Mucosa of gallbladder (tissue), 1 donor: ENCODE data around the gene CCDC150. TPM values are rescaled to one million over a fixed set of nuclear protein-coding genes. Genes with fewer than 3 reads are reported as not detected.
"Not testable (repeated sequence)": the region's sequence is repeated elsewhere in the genome, so short reads cannot be mapped to it uniquely, and the experiment has no call there.

Experiments
- DNase-seq: peaks from one replicate; pipeline ENCODE4 v3.0.0-alpha.2; 2020; ENCODE audit warnings: low spot score
- total RNA-seq: library from RNA; stranded (reverse); gene quantifications from one replicate; pipeline ENCODE4 v1.2.1, GENCODE V29; 2021
- donor health status: DM: no; HTN: no; CAD: no.

Gene CCDC150
- 2.7 TPM for total RNA-seq

DNA sequence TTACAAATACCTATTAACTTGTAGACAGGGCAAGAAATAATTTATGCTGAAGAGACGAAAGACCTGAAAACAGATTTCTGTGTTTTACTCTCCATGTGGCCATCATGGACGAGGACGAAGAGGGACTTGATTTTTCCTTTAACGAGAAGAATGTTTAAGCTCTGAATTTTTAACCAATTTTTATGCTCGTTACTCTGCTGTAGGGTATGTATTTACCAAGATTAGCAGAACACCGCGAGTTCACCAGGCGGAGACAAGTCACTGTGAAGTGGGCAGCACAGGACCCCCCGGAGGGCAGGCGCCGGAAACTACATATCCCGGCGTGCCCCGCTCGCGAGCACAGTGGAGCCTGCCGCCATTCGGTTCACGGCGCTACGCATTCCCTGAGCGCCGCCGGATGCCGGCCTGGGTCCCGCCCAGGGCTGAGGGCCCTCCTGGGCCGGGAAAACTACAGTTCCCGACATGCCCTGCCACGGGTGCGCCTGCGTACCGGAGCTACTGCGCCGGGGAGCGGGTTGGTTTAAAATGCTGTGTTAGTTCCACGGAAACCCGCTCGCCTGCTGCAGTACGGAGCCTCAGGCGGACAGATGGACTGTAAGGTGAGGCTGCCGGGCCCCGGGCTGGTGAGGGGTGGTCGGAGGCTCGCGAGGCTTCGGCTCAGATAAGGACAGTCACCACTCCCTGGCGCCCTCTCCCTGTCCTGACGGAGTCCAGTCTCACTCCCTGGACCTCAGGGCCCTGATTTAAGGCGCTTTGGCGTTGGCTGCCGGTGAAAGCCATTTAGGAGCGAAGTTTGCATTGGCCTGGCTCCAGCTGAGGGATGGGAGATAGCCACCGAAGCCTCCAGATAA lies at the start of gene CCDC150:
Gene CCDC150, plus strand, starts transcription at position 536 of the 851 bp plus-strand sequence. Its CDS starts 52 bp downstream, at position 588.
- DNase-seq: peak; percentile 95

- DNase-seq: no peak
These were observed 49.2 kb upstream of the CCDC150 start for GRCh38 chr2:196590286-196590685.

- DNase-seq: no peak
These were observed 48.5 kb upstream of the CCDC150 start for GRCh38 chr2:196591004-196591403.

DNA sequence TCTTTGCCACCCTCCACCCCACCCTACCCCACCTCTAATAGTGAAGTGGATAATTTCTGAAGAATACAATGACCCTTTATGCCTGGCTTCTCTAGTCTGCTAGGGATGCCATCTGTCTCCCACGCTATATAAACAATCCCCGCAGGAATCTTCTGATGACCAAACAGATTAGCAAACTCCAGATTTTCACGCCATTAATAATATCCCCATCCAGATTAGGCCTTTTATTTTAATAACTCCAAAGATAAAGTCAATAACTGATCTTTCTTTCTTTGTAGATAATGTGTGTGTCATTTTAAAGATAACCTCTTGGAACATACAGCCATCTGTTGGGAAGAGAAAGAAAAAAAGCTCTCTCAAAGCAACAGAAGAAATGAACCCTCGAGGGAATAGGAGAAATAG lies 47.9 kb upstream of the CCDC150 start:
- DNase-seq: no peak

- DNase-seq: no peak
These were observed 47.1 kb upstream of the CCDC150 start for GRCh38 chr2:196592331-196592910.

- no peak for DNase-seq
These were observed 46.3 kb upstream of the CCDC150 start, which contains the start of gene HECW2 for GRCh38 chr2:196592911-196593881. TSS of gene HECW2 (minus strand) at chr2:196593554.

DNA sequence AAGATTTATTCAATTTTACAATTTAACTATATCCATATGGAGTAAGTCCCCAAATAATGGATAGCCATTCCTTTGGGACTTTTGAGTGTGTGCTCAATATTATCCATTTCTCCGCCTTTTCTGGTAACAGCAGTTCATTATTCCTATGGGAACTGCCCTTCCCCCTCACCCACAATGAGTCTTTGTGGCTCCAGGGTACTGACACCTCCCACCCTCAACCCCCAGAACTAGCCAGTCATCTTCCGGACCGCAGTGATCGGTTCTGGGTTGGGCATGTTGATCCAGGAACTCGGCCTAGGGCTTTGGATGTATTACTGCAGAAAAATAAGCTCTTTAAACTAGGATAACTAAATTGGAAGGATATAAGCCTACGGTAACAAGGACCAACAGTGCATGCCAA lies 45.4 kb upstream of the CCDC150 start:
- no peak for DNase-seq

- DNase-seq: no peak
These were observed 42.0 kb upstream of the CCDC150 start for GRCh38 chr2:196597531-196597930.

GRCh38 chr2:196598412-196598811 lies 41.1 kb upstream of the CCDC150 start:
- DNase-seq: no peak

DNA sequence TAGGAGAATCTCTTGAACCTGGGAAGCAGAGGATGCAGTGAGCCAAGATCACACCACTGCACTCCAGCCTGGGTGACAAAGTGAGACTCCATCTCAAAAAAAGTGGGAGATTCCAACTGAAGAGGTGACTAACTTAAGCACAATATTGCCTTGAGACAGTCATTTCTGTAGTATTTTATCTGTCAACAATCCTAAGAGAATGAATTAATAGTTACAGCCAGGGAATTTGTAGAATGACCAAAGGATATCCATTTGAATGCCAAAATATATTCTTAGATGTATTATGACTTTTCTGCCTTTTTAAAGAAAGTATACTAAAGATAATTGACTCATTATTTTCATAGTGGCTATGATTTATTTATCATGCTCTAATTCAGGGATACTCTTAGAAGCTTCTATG lies 40.7 kb upstream of the CCDC150 start:
- no peak for DNase-seq

GRCh38 chr2:196601430-196602306 lies 37.8 kb upstream of the CCDC150 start:
- DNase-seq: no peak

GRCh38 chr2:196604196-196604595 lies 35.3 kb upstream of the CCDC150 start:
- no peak for DNase-seq

GRCh38 chr2:196606516-196606915 lies 33.0 kb upstream of the CCDC150 start:
- no peak for DNase-seq

- DNase-seq: no peak
These were observed 32.4 kb upstream of the CCDC150 start for GRCh38 chr2:196607073-196607472.

- DNase-seq: not testable (repeated sequence)
These were observed 31.6 kb upstream of the CCDC150 start for GRCh38 chr2:196607896-196608295.

GRCh38 chr2:196609806-196610205 lies 29.7 kb upstream of the CCDC150 start:
- no peak for DNase-seq

DNA sequence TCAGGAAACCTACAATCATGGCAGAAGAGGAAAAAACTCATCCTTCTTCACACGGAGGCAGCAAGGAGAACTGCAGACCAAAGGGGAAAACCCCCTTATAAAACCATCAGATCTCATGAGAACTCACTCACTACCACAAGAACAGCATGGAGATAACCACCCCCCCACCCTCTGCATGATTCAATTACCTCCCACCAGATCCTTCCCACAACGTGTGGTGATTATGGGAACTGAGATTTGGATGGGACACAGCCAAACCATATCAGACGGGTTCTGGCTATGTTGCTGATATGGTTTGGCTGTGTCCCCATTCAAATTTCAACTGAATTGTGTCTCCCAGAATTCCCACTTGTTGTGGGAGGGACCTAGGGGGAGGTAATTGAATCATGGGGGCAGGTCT lies 28.7 kb upstream of the CCDC150 start:
- no peak for DNase-seq

GRCh38 chr2:196613302-196613701 lies 26.2 kb upstream of the CCDC150 start:
- no peak for DNase-seq

DNA sequence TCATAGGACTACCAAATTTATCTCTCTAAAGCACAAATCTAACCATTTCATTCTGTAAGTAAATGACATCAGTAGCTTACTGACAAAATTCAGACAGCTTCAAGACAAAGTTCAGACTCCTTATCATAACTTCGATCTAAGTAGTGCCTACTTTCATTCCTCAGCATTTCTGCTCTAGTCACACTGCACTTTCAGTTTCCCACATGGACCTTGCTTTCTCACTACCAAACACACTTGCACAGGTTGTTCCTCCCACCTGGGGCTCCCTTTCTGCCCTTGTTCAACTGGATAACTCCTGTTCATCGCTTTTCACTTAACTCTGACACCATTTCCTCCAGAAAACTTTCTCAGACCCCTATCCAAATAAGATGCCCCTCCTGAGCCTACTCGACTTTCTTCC lies 22.1 kb upstream of the CCDC150 start:
- no peak for DNase-seq

GRCh38 chr2:196618661-196619060 lies 20.9 kb upstream of the CCDC150 start:
- DNase-seq: no peak

DNA sequence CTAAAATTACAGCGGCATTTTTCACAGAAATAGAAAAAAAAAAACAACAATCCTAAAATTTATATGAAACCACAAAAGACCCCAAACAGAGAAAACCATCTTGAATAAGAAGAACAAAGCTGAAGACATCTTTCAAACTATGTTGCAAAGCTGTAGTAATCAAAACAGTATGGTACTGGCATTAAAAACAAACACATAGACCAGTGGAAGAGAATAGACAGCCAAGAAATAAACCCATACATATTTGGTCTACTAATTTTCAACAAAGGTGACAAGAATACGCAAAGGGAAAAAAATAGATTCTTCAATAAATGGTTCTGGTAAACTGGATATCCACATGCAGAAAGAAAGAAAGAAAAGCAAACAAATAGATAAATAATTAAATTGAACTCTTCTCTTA lies 9.0 kb upstream of the CCDC150 start:
- DNase-seq: no peak
